Progenitor cell of endocrine pancreas (in vitro differentiated cells): ENCODE results near the gene TPRG1L. TPM values are rescaled to one million over a fixed set of nuclear protein-coding genes. Genes with fewer than 3 reads are reported as not detected.

Source experiments
- DNase-seq: peaks from one replicate; pipeline ENCODE4 v3.0.0; 2021; ENCODE audit warnings: low spot score; ENCODE audit not compliant: unreplicated experiment
- H3K27ac Mint-ChIP-seq: 2 replicates; pipeline ENCODE4 v1.8.0; 2021; ENCODE audit warnings: mild to moderate bottlenecking, moderate library complexity, mixed read lengths
- H3K27me3 Mint-ChIP-seq: 2 replicates; pipeline ENCODE4 v1.8.0; 2021; ENCODE audit warnings: mixed read lengths
- H3K36me3 Mint-ChIP-seq: 2 replicates; pipeline ENCODE4 v1.8.0; 2022; ENCODE audit warnings: mixed read lengths; ENCODE audit not compliant: insufficient read depth
- H3K4me1 Mint-ChIP-seq: 2 replicates; pipeline ENCODE4 v1.8.0; 2021; ENCODE audit warnings: low read depth, mixed read lengths
- H3K4me3 Mint-ChIP-seq: 2 replicates; pipeline ENCODE4 v1.8.0; 2021; ENCODE audit warnings: low read depth, mild to moderate bottlenecking, moderate library complexity, mixed read lengths
- H3K9me3 Mint-ChIP-seq: 2 replicates; pipeline ENCODE4 v1.8.0; 2021; ENCODE audit warnings: low read depth, mixed read lengths
- CTCF ChIP-seq: fragments of 200-600 bp; sonication (generic); IDR thresholded peaks from one replicate; pipeline ENCODE4 v1.5.0; 2021; ENCODE audit warnings: antibody characterized with exemption, mild to moderate bottlenecking; ENCODE audit not compliant: unreplicated experiment
- total RNA-seq: library from RNA; stranded (reverse); gene quantifications from 2 replicates; pipeline ENCODE4 v1.2.1, GENCODE V29; 2021

Gene TPRG1L
- total RNA-seq, 1 donor from 2014 or later: 31.4 TPM

GRCh38 chr1:3603156-3603555, 21.7 kb upstream of the TPRG1L start:
- Mint-ChIP-seq H3K27ac (no peak overlapping the region), H3K36me3 (peaks cover 2% of the 10 kb centered on the region), H3K27me3 (no peaks in the 10 kb centered on the region), H3K4me1 (peaks cover 8% of the 10 kb centered on the region), H3K4me3 (no peak overlapping the region), H3K9me3 (no peaks in the 10 kb centered on the region)
- no peak for DNase-seq
- TF ChIP-seq CTCF: no peak

- Mint-ChIP-seq H3K4me1 (peaks cover 6% of the 10 kb centered on the region), H3K4me3 (no peak overlapping the region), H3K36me3 (peaks cover 2% of the 10 kb centered on the region), H3K27ac (no peak overlapping the region), H3K27me3 (no peaks in the 10 kb centered on the region), H3K9me3 (no peaks in the 10 kb centered on the region)
- no peak for TF ChIP-seq CTCF
- no peak for DNase-seq
These were observed 21.0 kb upstream of the TPRG1L start for GRCh38 chr1:3603571-3604467.

- no peak for DNase-seq
- H3K27ac Mint-ChIP-seq: no peak overlapping the region
- H3K4me3 Mint-ChIP-seq: no peak overlapping the region
- H3K4me1 Mint-ChIP-seq: peaks cover 10% of the 10 kb centered on the region
- no peaks in the 10 kb centered on the region for H3K27me3 Mint-ChIP-seq
- peaks cover 2% of the 10 kb centered on the region for H3K36me3 Mint-ChIP-seq
- no peaks in the 10 kb centered on the region for H3K9me3 Mint-ChIP-seq
- TF ChIP-seq CTCF: no peak
These were observed 20.3 kb upstream of the TPRG1L start for GRCh38 chr1:3604468-3604974.

GRCh38 chr1:3604997-3605823, 19.6 kb upstream of the TPRG1L start:
- no peak for TF ChIP-seq CTCF
- no peaks in the 10 kb centered on the region for H3K9me3 Mint-ChIP-seq
- peaks cover 2% of the 10 kb centered on the region for H3K36me3 Mint-ChIP-seq
- no peak for DNase-seq
- H3K4me1 Mint-ChIP-seq: peaks cover 10% of the 10 kb centered on the region
- H3K27ac Mint-ChIP-seq: no peak overlapping the region
- no peak overlapping the region for H3K4me3 Mint-ChIP-seq
- H3K27me3 Mint-ChIP-seq: no peaks in the 10 kb centered on the region
